Activated CD8-positive, alpha-beta memory T cell treated with anti-CD3 and anti-CD28 coated beads, Interleukin-2, amount 50 U/mL, for 24 hours (primary cell): ENCODE measurements around the gene BID.

Source experiments
- DNase-seq: peaks from one replicate; pipeline ENCODE4 v3.0.0-alpha.2; 2020; ENCODE audit errors: extremely low read depth

Gene BID

DNA sequence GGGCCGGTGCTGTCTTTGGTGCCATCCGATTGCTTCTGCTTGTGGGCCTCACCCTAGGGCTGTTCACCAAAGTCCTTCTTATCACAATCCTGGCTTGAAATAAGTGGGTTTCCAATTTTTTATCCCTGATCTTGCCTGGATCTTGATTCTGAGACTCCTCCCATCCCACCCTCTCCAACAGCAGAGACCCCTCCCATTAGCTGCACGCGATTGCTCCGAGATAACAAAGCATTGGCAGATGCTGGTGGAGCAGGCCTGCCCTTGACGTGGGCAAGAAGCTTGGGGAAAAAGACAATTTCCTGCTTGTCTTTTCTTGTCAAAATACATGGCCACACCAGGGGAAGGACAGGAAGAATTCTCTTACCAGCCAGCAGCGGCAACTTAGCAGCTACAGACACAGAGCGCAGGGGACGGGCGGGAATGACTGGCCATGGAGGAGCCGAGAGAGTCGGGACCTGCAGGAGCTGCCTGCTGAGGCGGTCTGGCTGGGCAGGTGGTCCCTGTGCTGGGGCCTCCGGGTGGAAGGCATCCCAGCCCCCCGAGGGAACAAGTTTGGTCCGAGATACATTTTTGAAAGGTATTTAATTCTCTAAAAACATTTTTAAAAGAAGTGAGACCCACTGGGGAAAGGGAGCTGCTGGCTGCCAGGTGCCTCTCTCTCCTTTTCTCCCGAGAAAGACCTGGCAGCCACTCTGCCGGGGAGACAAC lies 9.7 kb upstream of the BID start:
- DNase-seq, result no peak

DNA sequence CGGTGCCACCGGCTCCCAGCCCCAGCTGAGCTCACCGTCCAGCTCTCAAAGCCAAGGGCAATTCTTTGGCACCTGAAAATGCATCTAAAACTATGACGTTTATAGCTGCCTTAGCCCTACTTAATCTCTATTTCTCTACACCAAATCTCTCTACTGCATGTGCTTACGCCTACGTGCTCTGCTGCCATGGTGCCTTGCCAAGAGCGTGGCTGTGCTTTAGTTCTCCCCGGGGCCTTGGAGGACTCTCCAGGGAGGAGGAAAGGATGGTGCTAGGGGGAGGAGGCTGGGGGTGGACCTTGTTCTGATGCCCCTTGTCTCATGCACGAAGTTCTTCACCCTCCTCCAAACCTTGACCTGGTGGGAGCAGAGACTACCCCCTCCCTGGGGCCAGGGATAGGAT lies 9.0 kb upstream of the BID start:
- DNase-seq, result no peak

DNA sequence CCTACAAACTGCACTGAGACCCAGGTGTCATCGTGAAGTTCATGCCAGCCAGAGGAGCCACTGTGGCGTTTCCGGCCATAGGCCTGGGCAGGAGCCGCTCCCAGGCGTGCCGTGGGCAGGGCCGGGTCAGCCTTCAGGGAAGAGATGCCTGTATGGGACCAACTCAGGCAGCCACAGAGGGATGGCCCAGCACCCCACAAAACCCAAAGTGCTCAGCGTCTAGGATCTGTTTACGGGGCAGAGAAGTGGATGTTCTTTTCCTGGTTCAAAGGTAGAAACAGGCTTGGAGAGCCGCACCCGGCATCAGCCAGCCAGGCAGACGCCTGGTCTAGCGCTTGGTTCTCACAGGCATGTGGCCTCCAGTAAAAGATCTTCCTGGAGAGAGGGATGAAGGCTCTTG lies 8.4 kb upstream of the BID start:
- no peak for DNase-seq

DNA sequence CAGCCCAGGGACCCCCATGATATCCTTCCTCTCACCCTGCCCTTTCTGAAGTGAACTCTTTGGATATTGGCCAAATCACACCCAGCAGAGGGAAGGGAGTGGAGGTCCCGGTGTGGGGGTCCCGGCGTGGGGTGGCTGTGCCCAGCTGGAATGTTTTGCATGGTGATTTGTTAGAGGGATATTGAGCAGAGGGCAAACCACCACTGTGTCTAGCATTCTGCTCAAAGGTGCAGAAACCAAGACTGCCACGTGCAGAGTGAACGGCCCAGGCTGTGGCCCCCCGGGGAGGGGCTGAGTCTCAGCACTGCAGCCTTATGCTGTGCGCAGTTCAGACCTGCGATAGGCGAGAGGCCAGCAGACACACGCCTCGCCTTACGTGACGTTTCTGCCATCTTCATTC lies 7.9 kb upstream of the BID start:
- no peak for DNase-seq

DNA sequence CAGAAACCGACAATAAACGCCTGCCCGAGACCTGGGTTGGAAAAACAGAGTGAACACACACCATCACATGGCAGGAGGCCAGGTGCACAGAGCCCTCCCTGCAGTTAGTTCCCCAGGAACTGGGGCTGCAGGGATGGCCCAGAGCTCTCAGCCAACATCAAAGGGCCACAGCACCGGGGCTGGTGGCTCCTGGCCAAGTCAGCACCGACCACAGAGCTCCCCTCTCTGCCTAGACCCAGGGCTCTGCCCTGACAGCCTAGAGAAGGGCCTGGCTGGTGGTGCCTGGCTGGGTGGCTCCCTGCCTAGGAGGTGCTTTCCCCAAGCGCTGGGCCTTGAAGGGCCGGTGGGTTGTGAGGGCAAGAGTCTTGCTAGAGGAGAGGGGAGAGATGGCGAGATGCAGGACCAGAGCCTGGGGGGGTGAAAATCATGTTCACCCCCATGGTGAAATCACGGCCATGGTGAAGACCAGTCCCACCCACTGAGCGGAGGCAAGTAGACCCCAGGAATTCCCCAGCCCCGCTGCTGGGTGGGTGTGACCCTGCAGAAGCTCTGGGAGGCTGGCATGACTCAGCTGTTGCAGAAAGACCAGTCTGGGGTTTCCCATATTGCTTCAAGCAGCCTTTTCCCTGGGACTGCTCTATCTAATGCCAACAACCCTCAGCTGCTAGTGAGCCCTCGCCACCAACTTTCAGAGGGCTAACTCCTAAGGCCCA lies 7.2 kb upstream of the BID start:
- peak; percentile 39 for DNase-seq

GRCh38 chr22:17780741-17781318 lies 6.6 kb upstream of the BID start:
- DNase-seq, result no peak

DNA sequence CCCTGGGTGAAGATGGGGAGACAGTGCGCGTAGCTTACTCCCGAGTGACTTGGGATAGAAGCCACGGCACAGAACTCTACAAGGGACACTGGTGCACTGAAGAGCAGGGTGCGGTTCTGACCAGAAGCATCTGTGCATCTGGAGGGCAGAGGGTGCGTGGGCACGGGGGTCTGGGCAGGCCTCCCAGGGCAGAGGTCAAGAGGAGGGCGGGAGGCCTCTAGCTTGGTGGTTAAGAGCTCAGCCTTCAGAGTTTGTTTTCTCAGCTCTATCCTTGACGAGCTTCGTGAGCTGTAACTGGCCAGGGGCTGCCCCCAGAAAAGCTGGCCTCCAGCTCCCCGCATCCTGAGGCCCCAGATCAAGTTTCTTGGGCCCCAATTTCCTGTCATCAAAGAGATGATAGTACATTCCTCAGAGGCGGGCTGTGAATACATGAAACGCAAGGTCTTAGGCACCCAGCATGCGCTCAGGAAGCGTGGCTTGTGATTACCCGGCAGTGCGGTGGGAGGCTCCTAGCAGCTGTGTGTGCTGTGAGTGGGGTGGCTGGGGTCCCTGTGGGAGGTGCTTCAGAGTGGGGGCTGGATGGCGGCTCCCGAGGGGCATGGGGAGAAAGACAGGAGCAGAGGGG lies 6.0 kb upstream of the BID start:
- DNase-seq, result no peak

- DNase-seq, result no peak
Observed at GRCh38 chr22:17779286-17780115, 5.2 kb upstream of the BID start.

DNA sequence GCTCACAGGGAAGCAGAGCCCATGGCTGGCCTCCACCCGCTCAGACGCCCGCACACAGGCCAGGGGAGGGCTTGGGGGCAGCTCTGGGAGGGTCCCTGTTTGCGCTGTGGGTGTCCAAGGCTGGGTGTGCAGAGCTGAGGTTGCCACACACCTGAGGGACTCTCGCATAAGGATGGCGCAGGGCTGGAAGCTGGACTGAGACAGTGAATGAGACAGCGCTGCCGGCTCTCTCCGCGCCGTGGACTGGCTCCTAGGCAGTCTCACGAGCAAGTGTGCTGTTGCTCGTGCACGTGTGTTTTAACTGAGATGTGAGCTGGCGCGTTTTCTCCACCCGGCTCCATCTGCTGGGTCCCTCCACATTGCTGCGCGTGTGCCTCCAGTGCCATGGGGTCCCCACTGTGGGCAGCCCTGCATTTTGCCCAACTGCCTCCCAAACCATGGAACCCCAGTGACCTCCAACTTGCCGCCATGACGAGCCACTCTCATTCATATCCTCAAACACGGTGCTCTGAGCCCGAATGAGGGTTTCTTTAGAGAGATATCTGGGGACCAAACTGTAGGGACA lies 4.2 kb upstream of the BID start:
- DNase-seq, result no peak

DNA sequence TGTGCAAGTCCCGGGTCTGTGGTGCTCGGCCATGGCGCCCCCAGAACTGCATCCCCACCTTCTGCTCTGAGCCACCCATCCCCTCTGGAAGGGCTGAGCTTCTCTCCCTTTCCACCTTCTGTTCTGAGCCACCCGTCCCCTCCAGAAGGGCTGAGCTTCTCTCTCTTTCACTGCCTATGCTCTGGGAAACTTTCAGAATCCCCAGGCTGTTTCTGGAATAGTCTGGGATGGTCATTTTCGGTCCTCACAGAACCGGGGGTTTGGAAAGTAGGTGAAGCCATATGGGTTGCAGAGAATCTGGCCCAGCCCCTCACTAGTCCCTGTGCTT lies 3.4 kb upstream of the BID start:
- DNase-seq, result no peak

- peak; percentile 48 for DNase-seq
Observed at GRCh38 chr22:17777005-17777716, 2.9 kb upstream of the BID start.

DNA sequence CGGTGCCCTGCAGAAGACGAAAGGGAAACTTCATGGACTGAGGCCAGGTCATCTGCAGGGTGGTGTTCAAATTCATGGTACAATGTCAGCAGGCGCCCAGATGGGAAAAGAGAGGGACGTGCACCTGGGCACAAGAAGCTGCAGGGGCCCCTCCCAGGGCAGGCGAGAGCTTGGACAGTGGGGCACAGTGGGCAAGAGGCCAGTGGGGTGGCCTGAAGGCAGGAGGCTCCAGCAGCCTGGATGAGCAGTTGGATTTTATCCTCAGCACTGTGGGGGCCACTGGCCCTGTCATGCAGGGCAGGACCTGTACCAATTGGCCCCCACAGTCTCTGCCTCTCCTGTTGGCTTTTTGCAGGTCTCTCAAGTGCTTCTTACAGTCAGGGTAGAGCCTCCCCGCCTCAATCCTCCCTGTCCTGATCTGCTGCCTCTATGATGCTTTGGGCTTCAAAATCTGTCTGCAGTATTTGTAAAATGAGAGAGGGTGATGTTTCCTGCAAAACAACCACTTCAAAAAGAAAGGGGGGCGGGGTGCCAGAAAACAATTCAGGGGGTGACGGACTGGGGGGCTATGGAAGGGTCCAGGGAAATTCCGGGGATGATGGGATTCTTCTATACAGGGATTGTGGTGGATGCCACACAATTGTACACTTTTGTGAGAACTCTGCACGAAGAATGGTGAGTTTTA lies 1.7 kb upstream of the BID start:
- no peak for DNase-seq

DNA sequence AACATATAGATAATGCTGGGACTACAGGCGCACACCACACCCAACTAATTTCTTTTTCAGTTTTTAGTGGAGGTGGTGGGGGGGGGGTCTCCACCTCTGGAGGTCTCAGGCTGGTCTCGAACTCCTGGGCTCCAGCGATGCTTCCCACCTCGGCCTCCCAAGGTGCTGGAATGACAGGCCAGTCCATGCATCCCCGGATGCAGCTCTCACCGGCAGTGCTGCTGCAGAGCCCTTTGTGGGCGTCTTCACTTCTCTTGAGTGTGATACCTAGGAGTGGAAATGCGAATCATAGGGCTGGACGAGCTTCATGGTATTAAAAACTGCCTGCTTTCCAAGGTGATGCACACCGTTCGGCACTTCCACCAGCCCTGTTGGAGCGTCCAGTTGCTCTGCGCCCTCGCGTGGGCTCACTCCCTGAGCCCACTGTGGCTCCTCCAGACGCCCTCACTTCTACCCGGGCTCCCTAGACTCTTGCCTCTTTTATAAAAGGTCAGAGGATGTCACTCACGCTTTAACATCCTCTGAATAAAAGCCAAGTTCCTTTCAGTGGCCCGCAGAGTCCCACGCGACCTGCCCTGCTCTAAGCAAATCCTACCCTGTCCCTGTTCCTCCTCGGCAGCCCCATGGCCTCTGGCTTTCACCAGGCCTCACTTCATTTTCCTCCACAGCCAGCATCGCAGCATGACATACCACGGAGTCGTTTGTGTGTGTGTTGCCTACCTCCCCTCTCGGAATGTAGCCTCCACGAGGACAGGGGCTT lies 837 bp upstream of the BID start:
- no peak for DNase-seq

DNA sequence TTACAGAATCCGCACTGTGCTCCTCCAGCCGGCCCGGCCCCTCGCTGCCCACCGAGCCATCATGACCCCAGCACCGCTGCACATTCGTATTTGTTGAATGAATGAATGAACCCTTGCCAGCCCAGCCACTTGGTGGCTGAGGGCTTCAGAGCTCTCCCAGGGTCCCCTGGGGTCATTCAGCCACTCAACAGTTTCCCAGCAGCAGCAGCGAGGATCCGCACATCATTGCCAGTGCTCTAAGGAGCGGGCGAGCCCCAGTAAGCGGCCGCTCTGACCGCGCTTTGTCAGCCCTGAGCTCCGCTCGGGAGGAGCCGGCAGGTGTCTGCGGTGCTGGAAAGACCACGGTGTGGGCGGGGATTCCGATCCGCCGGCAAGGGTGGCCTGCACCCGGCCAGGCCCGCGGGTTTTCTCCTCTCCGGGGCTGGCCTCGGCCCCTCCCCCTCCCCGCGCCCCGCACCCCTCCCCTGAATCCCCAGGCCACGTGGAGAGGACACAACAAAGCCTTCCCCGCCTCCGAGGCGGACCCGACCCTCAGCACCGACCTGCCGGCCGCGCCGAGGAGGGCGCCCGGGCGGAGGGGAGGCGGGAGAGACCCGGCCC lies 563 bp downstream of the BID start:
- peak; percentile 23 for DNase-seq

DNA sequence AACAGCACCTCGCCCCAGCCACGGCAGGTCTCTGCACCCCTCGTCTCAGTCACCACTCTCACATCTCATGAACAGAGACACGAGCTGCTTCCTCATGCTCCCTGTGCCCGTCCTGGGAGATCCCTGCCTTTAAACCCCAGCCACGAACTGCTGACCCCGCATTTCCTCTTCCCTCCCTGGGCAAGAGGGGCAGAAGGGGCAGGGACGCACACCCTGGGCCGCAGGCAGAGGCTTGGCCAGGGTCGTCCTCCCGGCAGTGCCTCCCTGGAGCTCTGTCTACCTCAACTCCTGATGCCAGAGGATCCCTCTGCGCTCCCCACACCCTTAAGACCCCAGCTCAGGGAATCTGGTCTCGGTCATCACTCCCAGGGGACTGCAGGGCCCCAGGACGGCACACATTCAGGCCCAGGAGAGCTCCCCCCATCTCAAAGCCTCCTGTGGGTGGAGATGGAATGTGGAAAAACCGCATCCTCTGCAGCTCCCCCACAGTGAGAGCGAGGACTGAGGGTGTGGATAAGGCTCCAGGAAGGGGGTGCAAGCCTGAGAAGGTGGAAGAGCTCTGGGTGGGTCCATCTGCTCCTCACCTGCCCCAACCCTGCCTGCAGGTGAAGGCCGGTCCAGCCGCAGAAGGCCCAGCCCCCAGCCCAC lies 1.2 kb downstream of the BID start:
- DNase-seq, result no peak

- no peak for DNase-seq
Observed at GRCh38 chr22:17772249-17772957, 1.9 kb downstream of the BID start.

GRCh38 chr22:17770180-17771077 lies 3.8 kb downstream of the BID start:
- no peak for DNase-seq
